Endothelial cell of umbilical vein (primary cell): ENCODE results near the gene ATOSA. TPM values are rescaled to one million over a fixed set of nuclear protein-coding genes. Genes with fewer than 3 reads are reported as not detected.

ENCODE experiments used
- BruUV-seq: library from RNA; stranded (reverse); fragments of 400-500 nt; replicated peaks from 2 replicates; lab custom pipeline; 2021; lab: Mats Ljungman, UMichigan
- CTCF ChIA-PET: fragments of 300-600, 350-600 bp; sonication (Branson Sonifier 250); formaldehyde crosslinking; loops from one replicate; lab custom pipeline; 2021; ENCODE audit warnings: antibody characterized with exemption, inconsistent platforms; lab: Charles Lee
- POLR2A ChIA-PET: fragments of 300-600, 350-600 bp; sonication (Branson Sonifier 250); formaldehyde crosslinking; loops from one replicate; lab custom pipeline; 2021; ENCODE audit warnings: antibody characterized with exemption, inconsistent platforms; lab: Charles Lee
- DNase-seq: peaks from one replicate; pipeline ENCODE4 v3.0.0-alpha.2; 2011; ENCODE audit warnings: low read depth, low spot score
- FAIRE-seq: peaks from 2 replicates; lab custom pipeline; 2011; peaks lifted over from hg19 to GRCh38; lab: Jason Lieb, UNC
- H2AFZ ChIP-seq: 2 replicates; pipeline ENCODE4 v1.6.0; 2012; ENCODE audit warnings: low read depth, low read length, control low read depth, inconsistent platforms
- H3K27ac ChIP-seq: 2 replicates; pipeline ENCODE4 v1.5.1; 2011; ENCODE audit warnings: low read depth, mild to moderate bottlenecking, control low read depth, low read length, moderate library complexity; ENCODE audit not compliant: insufficient read depth
- H3K27me3 ChIP-seq, 2 experiments: 2 replicates each; pipeline versions ENCODE4 v1.6.0 to v1.6.1; 2011; ENCODE audit warnings: low read length in 2 of 2, mixed read lengths in 1 of 2; ENCODE audit not compliant: control insufficient read depth in 2 of 2, insufficient read depth in 2 of 2
- H3K36me3 ChIP-seq, 2 experiments: 2 replicates in 1 of 2; 3 replicates in 1 of 2; pipeline ENCODE4 v1.5.1; 2011; ENCODE audit warnings: low read length in 2 of 2, mild to moderate bottlenecking in 1 of 2, moderate library complexity in 1 of 2; ENCODE audit not compliant: control insufficient read depth in 2 of 2, insufficient read depth in 2 of 2; ENCODE audit errors: extremely low read depth in 1 of 2
- H3K4me1 ChIP-seq: 3 replicates; pipeline ENCODE4 v1.5.1; 2011; ENCODE audit warnings: mild to moderate bottlenecking, low read length; ENCODE audit not compliant: control insufficient read depth, insufficient read depth; ENCODE audit errors: extremely low read depth
- H3K4me2 ChIP-seq: 2 replicates; pipeline ENCODE4 v1.6.1; 2011; ENCODE audit warnings: low read length, control low read depth, mixed read lengths; ENCODE audit not compliant: insufficient read depth
- H3K4me3 ChIP-seq, 3 experiments: fragments of 200-600 bp in 1 of 3; sonication (generic), shearing (Covaris generic) in 1 of 3; replicated peaks in 1 of 3; 2 replicates each; pipeline ENCODE4 v1.5.1; 2011 to 2016; ENCODE audit warnings: control low read depth in 3 of 3, low read length in 3 of 3, mild to moderate bottlenecking in 2 of 3, inconsistent platforms in 1 of 3, low read depth in 1 of 3, moderate library complexity in 1 of 3; ENCODE audit not compliant: insufficient read depth in 1 of 3
- H3K79me2 ChIP-seq: 2 replicates; pipeline ENCODE4 v1.6.0; 2012; ENCODE audit warnings: low read length, inconsistent platforms; ENCODE audit not compliant: control insufficient read depth, insufficient read depth
- H3K9ac ChIP-seq: replicated peaks from 2 replicates; pipeline ENCODE3; 2011; ENCODE audit warnings: low read length, control low read depth; ENCODE audit not compliant: insufficient read depth; ENCODE audit errors: extremely low read depth
- H3K9me1 ChIP-seq: replicated peaks from 3 replicates; pipeline ENCODE4 v1.6.0; 2011; ENCODE audit warnings: mild to moderate bottlenecking, low read length; ENCODE audit not compliant: control insufficient read depth, insufficient read depth; ENCODE audit errors: extremely low read depth
- H3K9me3 ChIP-seq: replicated peaks from 2 replicates; pipeline ENCODE4 v1.5.1; 2012; ENCODE audit warnings: low read length, inconsistent platforms; ENCODE audit not compliant: control insufficient read depth, insufficient read depth
- H4K20me1 ChIP-seq: replicated peaks from 2 replicates; pipeline ENCODE3; 2011; ENCODE audit warnings: mild to moderate bottlenecking, low read length; ENCODE audit not compliant: control insufficient read depth, insufficient read depth; ENCODE audit errors: extremely low read depth
- EZH2 ChIP-seq: IDR thresholded peaks from 2 replicates; pipeline ENCODE4 v1.6.1; 2012; ENCODE audit warnings: borderline replicate concordance, low read depth, mild to moderate bottlenecking, moderate library complexity, low read length, inconsistent platforms; ENCODE audit not compliant: severe bottlenecking
- FOS ChIP-seq: IDR thresholded peaks from 2 replicates; pipeline ENCODE4 v1.6.1; 2011; ENCODE audit warnings: mild to moderate bottlenecking, low read length, moderate library complexity, borderline replicate concordance; ENCODE audit not compliant: insufficient read depth
- GATA2 ChIP-seq: IDR thresholded peaks from 2 replicates; pipeline ENCODE4 v1.7.0; 2011; ENCODE audit warnings: low read depth, mild to moderate bottlenecking, moderate library complexity, mixed read lengths, low read length; ENCODE audit not compliant: insufficient read length, insufficient read depth
- JUN ChIP-seq: IDR thresholded peaks from 2 replicates; pipeline ENCODE4 v1.6.1; 2011; ENCODE audit warnings: borderline replicate concordance, low read depth; ENCODE audit not compliant: insufficient read length, insufficient read depth
- MAX ChIP-seq: IDR thresholded peaks from 2 replicates; pipeline ENCODE4 v1.6.1; 2011; ENCODE audit not compliant: insufficient read depth, insufficient read length
- MYC ChIP-seq: IDR thresholded peaks from one replicate; pipeline ENCODE4 v1.6.1; 2011; ENCODE audit warnings: mild to moderate bottlenecking, low read depth, low read length
- POLR2A ChIP-seq: IDR thresholded peaks from 2 replicates; pipeline ENCODE4 v1.6.1; 2012; ENCODE audit warnings: low read depth, mild to moderate bottlenecking, control low read depth, low read length
- POLR2AphosphoS5 ChIP-seq: IDR thresholded peaks from 2 replicates; pipeline ENCODE4 v1.6.1; 2012; ENCODE audit warnings: low read depth, mild to moderate bottlenecking, control low read depth, low read length, moderate library complexity; ENCODE audit not compliant: insufficient read depth
- dilution Hi-C: fragments of 300-500 bp; cut with MboI; formaldehyde crosslinking; loops from one replicate; pipeline ENCODE4 v1.15.0; 2019; ENCODE audit warnings: low sequenced_read_pairs; ENCODE audit not compliant: extremely low pct_ligation_motif_present
- intact Hi-C: fragments of 100-400 bp; cut with micrococcal nuclease; formaldehyde crosslinking; loops from one replicate; pipeline ENCODE4 v1.10.0; 2022
- polyA plus RNA-seq, 4 experiments: library from polyadenylated mRNA; depleted of rRNA in 3 of 4; stranded (reverse) in 3 of 4; unstranded in 1 of 4; fragments of >200 nt; gene quantifications; 2 replicates each; pipeline versions ENCODE4 v1.2.1 to v1.2.3, GENCODE V29; 2011 to 2012; ENCODE audit warnings: missing spikeins in 1 of 4
- total RNA-seq: library from RNA; stranded (reverse); gene quantifications from 2 replicates; pipeline ENCODE4 v1.2.3, GENCODE V29; 2021
- TF ChIP-seq, protein P1 (sequence below), 2 donors: IDR thresholded peaks; 1 replicate in 1 of 2; 2 replicates in 1 of 2; pipeline ENCODE4 v1.5.1; 2011; ENCODE audit warnings: low read length in 2 of 2, mild to moderate bottlenecking in 2 of 2, moderate library complexity in 2 of 2, control low read depth in 1 of 2, inconsistent platforms in 1 of 2, low read depth in 1 of 2; ENCODE audit not compliant: insufficient read depth in 1 of 2; ENCODE audit errors: extremely low read depth in 1 of 2

ATOSA gene
- total and polyA plus RNA-seq, 2 donors (not counting 3 experiments of a cell fraction or from before 2014, with no cell fraction given) = 19.4 to 41.1 TPM

DNA sequence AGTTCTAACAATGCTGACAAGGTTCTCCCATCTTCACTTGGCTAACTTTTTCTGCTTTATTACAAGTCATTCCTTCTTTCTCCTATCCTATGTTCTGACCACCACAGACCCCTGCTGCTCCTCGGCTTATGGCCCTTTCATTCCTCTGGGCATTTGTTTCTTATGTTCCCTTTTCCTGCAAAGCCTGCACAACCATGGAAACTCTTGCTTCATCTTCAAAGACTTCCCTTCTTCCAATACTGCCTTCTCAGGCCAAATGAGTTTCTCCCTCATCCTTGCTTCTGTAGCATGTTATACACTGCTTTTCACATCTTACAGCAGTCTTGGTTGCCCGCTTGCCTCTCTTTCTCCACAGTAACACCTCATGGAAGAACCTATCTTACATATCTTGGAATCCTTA, 17.9 kb upstream of the ATOSA start:
- Histone ChIP-seq H3K9me1 (no peaks in the 10 kb centered on the region), H3K79me2 (no peaks in the 10 kb centered on the region), H3K9me3 (no peaks in the 10 kb centered on the region), H4K20me1 (no peaks in the 10 kb centered on the region), H3K9ac (no peak overlapping the region), H3K27ac (no peak overlapping the region), H2AFZ (no peak overlapping the region), H3K4me3 (no peak overlapping the region), H3K4me2 (no peak overlapping the region), H3K4me1 (no peaks in the 10 kb centered on the region), H3K36me3 (no peaks in the 10 kb centered on the region), H3K27me3 (peaks cover 2 to 8% of the 10 kb centered on the region in 2 experiments)
- no TSS peak for BruUV-seq
- POLR2A ChIA-PET = no interaction called here
- dilution Hi-C loops (no loop called here), intact Hi-C loops (no loop called here)
- FAIRE-seq = no peak
- DNase-seq = no peak
- TF ChIP-seq EZH2 (no peak), MAX (no peak), MYC (no peak), POLR2A (no peak), GATA2 (no peak), POLR2AphosphoS5 (no peak), FOS (no peak), JUN (no peak)
- TF ChIP-seq, protein P1, sequence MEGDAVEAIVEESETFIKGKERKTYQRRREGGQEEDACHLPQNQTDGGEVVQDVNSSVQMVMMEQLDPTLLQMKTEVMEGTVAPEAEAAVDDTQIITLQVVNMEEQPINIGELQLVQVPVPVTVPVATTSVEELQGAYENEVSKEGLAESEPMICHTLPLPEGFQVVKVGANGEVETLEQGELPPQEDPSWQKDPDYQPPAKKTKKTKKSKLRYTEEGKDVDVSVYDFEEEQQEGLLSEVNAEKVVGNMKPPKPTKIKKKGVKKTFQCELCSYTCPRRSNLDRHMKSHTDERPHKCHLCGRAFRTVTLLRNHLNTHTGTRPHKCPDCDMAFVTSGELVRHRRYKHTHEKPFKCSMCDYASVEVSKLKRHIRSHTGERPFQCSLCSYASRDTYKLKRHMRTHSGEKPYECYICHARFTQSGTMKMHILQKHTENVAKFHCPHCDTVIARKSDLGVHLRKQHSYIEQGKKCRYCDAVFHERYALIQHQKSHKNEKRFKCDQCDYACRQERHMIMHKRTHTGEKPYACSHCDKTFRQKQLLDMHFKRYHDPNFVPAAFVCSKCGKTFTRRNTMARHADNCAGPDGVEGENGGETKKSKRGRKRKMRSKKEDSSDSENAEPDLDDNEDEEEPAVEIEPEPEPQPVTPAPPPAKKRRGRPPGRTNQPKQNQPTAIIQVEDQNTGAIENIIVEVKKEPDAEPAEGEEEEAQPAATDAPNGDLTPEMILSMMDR (IDR thresholded peaks at IDR 0.05; ENCODE audit: extremely low read depth in 1 of 2, insufficient read depth in 1 of 2, low read depth in 1 of 2, low read length in 2 of 2) = no peak
- CTCF ChIA-PET = no interaction called here
